ENCODE measurements around the gene TMEM123.

TMEM123 gene

GRCh38 chr11:102346456-102346747, 106.2 kb downstream of the TMEM123 start:
- peak overlapping the region; percentile 84 for H3K9ac ChIP-seq
- H3K4me2 ChIP-seq: peak overlapping the region; percentile 72
- no peaks in the 10 kb centered on the region for H3K36me3 ChIP-seq (ENCODE audit: insufficient read depth)
- H3K27me3 ChIP-seq (ENCODE audit: insufficient read depth, low read depth): no peaks in the 10 kb centered on the region
- H2AFZ ChIP-seq (ENCODE audit: low read depth): peak overlapping the region; percentile 82
- peaks cover 29% of the 10 kb centered on the region for H3K4me1 ChIP-seq (ENCODE audit: low read depth, poor library complexity, severe bottlenecking)
- TF ChIP-seq CTCF (conservative IDR thresholded peaks at IDR 0.05; ENCODE audit: low read depth, low read length): no peak
- no peaks in the 10 kb centered on the region for H4K20me1 ChIP-seq (ENCODE audit: insufficient read depth)
- peak overlapping the region; percentile 92 for H3K27ac ChIP-seq
- peaks cover 27% of the 10 kb centered on the region; the same call in 1 of the 2 replicates for H3K79me2 ChIP-seq (ENCODE audit: insufficient read depth, low read depth)
- no peak overlapping the region for H3K4me3 ChIP-seq (IDR thresholded peaks at IDR 0.05; ENCODE audit: insufficient read depth, low read depth, low read length)
